Activated CD4-positive, CD25-positive, alpha-beta regulatory T cell (primary cell): ENCODE results near the gene ZNF185.

Experiments
- DNase-seq, 4 experiments: peaks; one replicate each; lab custom pipeline; 2025; lab: John Stamatoyannopoulos, UW

The ZNF185 gene

GRCh38 chrX:152917656-152918579 is 20.1 kb downstream of the ZNF185 start:
- no peak for DNase-seq

- no peak for DNase-seq
Observed at GRCh38 chrX:152918707-152919106, 20.8 kb downstream of the ZNF185 start.

GRCh38 chrX:152923599-152923998 is 25.7 kb downstream of the ZNF185 start:
- DNase-seq = no peak

GRCh38 chrX:152925835-152926234 is 28.0 kb downstream of the ZNF185 start:
- no peak for DNase-seq

- DNase-seq = peak in 1 of 4 experiments; percentile 12
Observed at GRCh38 chrX:152926279-152926678, 28.4 kb downstream of the ZNF185 start.

- DNase-seq = no peak
Observed at GRCh38 chrX:152926923-152927322, 29.1 kb downstream of the ZNF185 start.

GRCh38 chrX:152927858-152928760 is 30.2 kb downstream of the ZNF185 start:
- DNase-seq = no peak

GRCh38 chrX:152928761-152929400 is 31.0 kb downstream of the ZNF185 start:
- DNase-seq = no peak

- DNase-seq = no peak
Observed at GRCh38 chrX:152929898-152930297, 32.0 kb downstream of the ZNF185 start.

GRCh38 chrX:152930516-152930915 is 32.6 kb downstream of the ZNF185 start:
- DNase-seq = no peak

GRCh38 chrX:152932144-152932543 is 34.3 kb downstream of the ZNF185 start:
- DNase-seq = no peak

GRCh38 chrX:152932598-152933175 is 34.8 kb downstream of the ZNF185 start:
- no peak for DNase-seq

- no peak for DNase-seq
Observed at GRCh38 chrX:152936306-152936705, 38.4 kb downstream of the ZNF185 start.

- no peak for DNase-seq
Observed at GRCh38 chrX:152937236-152937635, 39.4 kb downstream of the ZNF185 start.

GRCh38 chrX:152941328-152942076 is 43.6 kb downstream of the ZNF185 start:
- peak; percentile 64 to 85 (median 76) for DNase-seq

- no peak for DNase-seq
Observed at GRCh38 chrX:152942077-152942442, 44.2 kb downstream of the ZNF185 start.

GRCh38 chrX:152943826-152944225 is 46.0 kb downstream of the ZNF185 start:
- no peak for DNase-seq

GRCh38 chrX:152945021-152945979 is 47.4 kb downstream of the ZNF185 start:
- no peak for DNase-seq

- DNase-seq = no peak
Observed at GRCh38 chrX:152946681-152947080, 48.8 kb downstream of the ZNF185 start.
